Measurements from ENCODE around the gene KRTAP22-2. TPM values are rescaled to one million over a fixed set of nuclear protein-coding genes. Genes with fewer than 3 reads are reported as not detected.

Gene KRTAP22-2
- total and polyA plus RNA-seq, 2 donors (not counting 3 experiments of a cell fraction or from before 2014, with no cell fraction given), result not detected

DNA sequence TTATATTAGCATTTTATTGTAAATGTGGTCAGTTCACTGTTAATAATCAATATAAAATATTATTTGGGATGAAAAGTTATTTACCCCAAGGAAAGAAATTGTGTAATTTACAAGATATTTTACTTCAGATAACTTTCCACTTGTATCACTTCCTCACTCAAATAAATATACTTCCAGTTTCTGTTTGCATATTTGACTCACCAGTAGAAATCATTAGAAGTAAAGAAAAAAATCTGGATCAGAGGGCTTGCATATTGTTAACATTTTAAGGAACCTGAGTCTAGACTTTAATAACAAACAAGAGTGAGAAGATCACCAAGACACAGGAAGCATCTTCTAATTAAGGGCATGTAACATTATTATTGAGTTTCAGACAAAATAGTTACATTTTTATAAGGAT, 29.9 kb upstream of the KRTAP22-2 start:
- Histone ChIP-seq H3K9ac (replicated peaks; ENCODE audit: extremely low read depth, insufficient read depth, low read length) (no peak overlapping the region), H3K36me3 (ENCODE audit: control insufficient read depth in 2 of 2, extremely low read depth in 1 of 2, insufficient read depth in 2 of 2, low read length in 2 of 2) (no peaks in the 10 kb centered on the region), H3K4me3 (replicated peaks in 1 of 3; ENCODE audit: insufficient read depth in 1 of 3, low read depth in 1 of 3, low read length in 3 of 3) (no peak overlapping the region), H2AFZ (ENCODE audit: low read depth, low read length) (no peak overlapping the region), H3K9me3 (replicated peaks; ENCODE audit: control insufficient read depth, insufficient read depth, low read length) (peaks cover 10% of the 10 kb centered on the region), H3K4me1 (ENCODE audit: control insufficient read depth, extremely low read depth, insufficient read depth, low read length) (no peaks in the 10 kb centered on the region), H3K27me3 (ENCODE audit: control insufficient read depth in 2 of 2, insufficient read depth in 2 of 2, low read length in 2 of 2) (no peaks in the 10 kb centered on the region), H3K79me2 (ENCODE audit: control insufficient read depth, insufficient read depth, low read length) (no peaks in the 10 kb centered on the region), H3K9me1 (replicated peaks; ENCODE audit: control insufficient read depth, extremely low read depth, insufficient read depth, low read length) (no peaks in the 10 kb centered on the region), H3K4me2 (ENCODE audit: insufficient read depth, low read length) (no peak overlapping the region), H3K27ac (ENCODE audit: insufficient read depth, low read depth, low read length) (no peak overlapping the region), H4K20me1 (replicated peaks; ENCODE audit: control insufficient read depth, extremely low read depth, insufficient read depth, low read length) (no peaks in the 10 kb centered on the region)
- FAIRE-seq (no peak), DNase-seq (ENCODE audit: low read depth, low spot score) (no peak)
- BruUV-seq (replicated peaks), result no TSS peak
- ChIA-PET CTCF (no interaction called here), POLR2A (no interaction called here)
- intact Hi-C loops (cut with micrococcal nuclease) (no loop called here), dilution Hi-C loops (cut with MboI; ENCODE audit: extremely low pct_ligation_motif_present, low sequenced_read_pairs) (no loop called here)
- TF ChIP-seq POLR2AphosphoS5 (IDR thresholded peaks at IDR 0.05; ENCODE audit: insufficient read depth, low read depth, low read length), result no peak
- no peak for TF ChIP-seq POLR2A (IDR thresholded peaks at IDR 0.05; ENCODE audit: low read depth, low read length)
- TF ChIP-seq GATA2 (IDR thresholded peaks at IDR 0.05; ENCODE audit: insufficient read depth, insufficient read length, low read depth, low read length), result no peak
- no peak for TF ChIP-seq CTCF (IDR thresholded peaks at IDR 0.05; ENCODE audit: extremely low read depth in 1 of 2, insufficient read depth in 1 of 2, low read depth in 1 of 2, low read length in 2 of 2)

- intact Hi-C loops (cut with micrococcal nuclease), result no loop called here
- no peaks in the 10 kb centered on the region for H3K9me1 ChIP-seq (replicated peaks; ENCODE audit: control insufficient read depth, extremely low read depth, insufficient read depth, low read length)
Observed at GRCh38 chr21:30616125-30616524, 25.9 kb upstream of the KRTAP22-2 start, which contains the start of gene KRTAP20-1. Gene KRTAP20-1, plus strand, starts transcription at chr21:30616425. Its CDS starts 30 bp downstream, at chr21:30616455.

More at GRCh38 chr21:30616125-30616524, 25.9 kb upstream of the KRTAP22-2 start, which contains the start of gene KRTAP20-1:
- H3K36me3 ChIP-seq (ENCODE audit: control insufficient read depth in 2 of 2, extremely low read depth in 1 of 2, insufficient read depth in 2 of 2, low read length in 2 of 2), result no peaks in the 10 kb centered on the region
- H3K27ac ChIP-seq (ENCODE audit: insufficient read depth, low read depth, low read length), result no peak within 1 kb of the TSS
- dilution Hi-C loops (cut with MboI; ENCODE audit: extremely low pct_ligation_motif_present, low sequenced_read_pairs), result no loop called here
- H2AFZ ChIP-seq (ENCODE audit: low read depth, low read length), result no peak within 1 kb of the TSS
- H3K4me3 ChIP-seq (replicated peaks in 1 of 3; ENCODE audit: insufficient read depth in 1 of 3, low read depth in 1 of 3, low read length in 3 of 3), result no peak within 1 kb of the TSS
- H3K9ac ChIP-seq (replicated peaks; ENCODE audit: extremely low read depth, insufficient read depth, low read length), result no peak within 1 kb of the TSS
- H3K4me2 ChIP-seq (ENCODE audit: insufficient read depth, low read length), result no peak within 1 kb of the TSS
- no peaks in the 10 kb centered on the region for H3K4me1 ChIP-seq (ENCODE audit: control insufficient read depth, extremely low read depth, insufficient read depth, low read length)
- DNase-seq (ENCODE audit: low read depth, low spot score) (no peak), FAIRE-seq (no peak)
- ChIA-PET POLR2A (no interaction called here), CTCF (no interaction called here)
- H4K20me1 ChIP-seq (replicated peaks; ENCODE audit: control insufficient read depth, extremely low read depth, insufficient read depth, low read length), result no peaks in the 10 kb centered on the region
- peaks cover 6% of the 10 kb centered on the region for H3K9me3 ChIP-seq (replicated peaks; ENCODE audit: control insufficient read depth, insufficient read depth, low read length)
- BruUV-seq (replicated peaks), result no TSS peak
- no peak for TF ChIP-seq POLR2AphosphoS5 (IDR thresholded peaks at IDR 0.05; ENCODE audit: insufficient read depth, low read depth, low read length)
- TF ChIP-seq EZH2 (IDR thresholded peaks at IDR 0.05; ENCODE audit: borderline replicate concordance, low read depth, low read length, severe bottlenecking), result no peak
- no peak for TF ChIP-seq MYC (IDR thresholded peaks at IDR 0.05; ENCODE audit: low read depth, low read length)
- TF ChIP-seq POLR2A (IDR thresholded peaks at IDR 0.05; ENCODE audit: low read depth, low read length), result no peak
- no peak for TF ChIP-seq CTCF (IDR thresholded peaks at IDR 0.05; ENCODE audit: extremely low read depth in 1 of 2, insufficient read depth in 1 of 2, low read depth in 1 of 2, low read length in 2 of 2)
- no peak for TF ChIP-seq FOS (IDR thresholded peaks at IDR 0.05; ENCODE audit: borderline replicate concordance, insufficient read depth, low read length)
- no peak for TF ChIP-seq GATA2 (IDR thresholded peaks at IDR 0.05; ENCODE audit: insufficient read depth, insufficient read length, low read depth, low read length)
- TF ChIP-seq, protein P1, sequence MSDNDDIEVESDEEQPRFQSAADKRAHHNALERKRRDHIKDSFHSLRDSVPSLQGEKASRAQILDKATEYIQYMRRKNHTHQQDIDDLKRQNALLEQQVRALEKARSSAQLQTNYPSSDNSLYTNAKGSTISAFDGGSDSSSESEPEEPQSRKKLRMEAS (IDR thresholded peaks at IDR 0.05; ENCODE audit: insufficient read depth, insufficient read length), result no peak
- no peak for TF ChIP-seq JUN (IDR thresholded peaks at IDR 0.05; ENCODE audit: borderline replicate concordance, insufficient read depth, insufficient read length, low read depth)
- no peaks in the 10 kb centered on the region for H3K27me3 ChIP-seq (ENCODE audit: control insufficient read depth in 2 of 2, insufficient read depth in 2 of 2, low read length in 2 of 2)
- H3K79me2 ChIP-seq (ENCODE audit: control insufficient read depth, insufficient read depth, low read length), result no peaks in the 10 kb centered on the region
